ENCODE data around the gene TMEM42.

TMEM42 gene

GRCh38 chr3:44914936-44915335 lies 53.2 kb downstream of the TMEM42 start:
- DNase-seq, result no peak
